Inflammatory macrophage treated with lipopolysaccharide for 1 hour (primary cell): ENCODE measurements around the gene HHLA2.
A peak's percentile ranks its signal among the peaks of the same experiment; 100 is the strongest.
"Not testable (repeated sequence)": the region's sequence is repeated elsewhere in the genome, so short reads cannot be mapped to it uniquely, and the experiment has no call there.

Experiments
- DNase-seq, 2 donors: peaks; one replicate each; pipeline ENCODE4 v3.0.0-alpha.2; 2020 to 2022

Gene HHLA2, protein sequence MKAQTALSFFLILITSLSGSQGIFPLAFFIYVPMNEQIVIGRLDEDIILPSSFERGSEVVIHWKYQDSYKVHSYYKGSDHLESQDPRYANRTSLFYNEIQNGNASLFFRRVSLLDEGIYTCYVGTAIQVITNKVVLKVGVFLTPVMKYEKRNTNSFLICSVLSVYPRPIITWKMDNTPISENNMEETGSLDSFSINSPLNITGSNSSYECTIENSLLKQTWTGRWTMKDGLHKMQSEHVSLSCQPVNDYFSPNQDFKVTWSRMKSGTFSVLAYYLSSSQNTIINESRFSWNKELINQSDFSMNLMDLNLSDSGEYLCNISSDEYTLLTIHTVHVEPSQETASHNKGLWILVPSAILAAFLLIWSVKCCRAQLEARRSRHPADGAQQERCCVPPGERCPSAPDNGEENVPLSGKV

DNA sequence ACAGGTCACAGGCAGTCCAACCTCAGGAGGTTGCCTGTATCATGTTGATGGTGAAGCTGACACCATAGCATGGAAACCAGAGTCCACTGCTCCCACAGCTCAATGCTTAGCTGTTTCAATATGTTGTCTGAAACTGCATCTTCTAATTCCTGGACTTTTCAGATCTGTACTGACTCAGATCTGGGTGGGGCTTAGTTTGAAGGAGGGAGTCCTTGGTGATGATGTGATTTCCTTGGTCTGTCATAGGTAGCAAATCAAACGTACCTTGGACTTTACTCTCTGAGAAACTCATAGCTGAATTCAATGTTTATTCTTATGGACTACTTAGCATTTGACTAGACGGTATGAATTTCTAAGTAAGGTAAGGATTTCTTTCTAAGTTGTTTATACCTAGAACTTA, at the start of gene HHLA2:
HHLA2 (plus strand) TSS at position 310 of the 400 bp plus-strand sequence. CDS start 55,266 bp downstream, outside the sequence.
- DNase-seq = peak in 1 of 2 donors; percentile 23

DNA sequence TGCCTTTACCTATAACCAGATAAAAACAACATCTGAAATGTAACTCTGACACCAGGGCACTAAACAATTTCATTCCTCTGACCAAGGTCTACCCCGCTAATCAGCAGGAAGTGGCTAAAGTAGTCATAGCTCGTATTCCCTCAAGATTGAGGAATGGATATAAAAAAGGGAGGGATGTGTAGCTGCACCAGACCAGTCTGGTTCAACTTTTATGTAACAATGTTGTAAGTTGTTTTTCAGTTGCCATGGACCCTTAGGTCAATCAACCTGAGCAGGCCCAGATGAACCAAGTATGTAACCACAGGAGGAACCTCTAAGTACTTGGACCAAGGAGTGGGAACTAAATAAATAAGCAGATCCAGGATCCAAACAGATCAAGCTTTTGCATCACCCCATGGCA, 45.7 kb upstream of the HHLA2 start:
- no peak for DNase-seq

DNA sequence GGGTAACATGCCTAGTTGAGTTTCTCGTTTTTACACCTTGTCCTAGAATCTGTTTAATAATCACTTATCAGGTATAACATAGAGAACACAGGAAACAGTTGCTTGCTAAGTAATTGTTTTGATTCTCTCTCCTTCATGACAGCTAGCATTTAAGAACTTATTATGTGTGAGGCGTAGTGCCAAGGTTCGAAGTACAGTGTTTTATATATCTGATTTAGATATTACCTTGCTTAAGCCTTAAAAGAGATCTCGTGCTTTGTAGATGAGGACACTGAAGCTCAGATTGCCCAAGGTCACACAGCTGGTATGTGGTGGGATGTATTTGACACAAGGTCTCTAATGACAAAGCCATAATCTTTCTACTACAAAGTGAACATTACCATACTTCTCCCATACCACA, 45.1 kb upstream of the HHLA2 start:
- no peak for DNase-seq

DNA sequence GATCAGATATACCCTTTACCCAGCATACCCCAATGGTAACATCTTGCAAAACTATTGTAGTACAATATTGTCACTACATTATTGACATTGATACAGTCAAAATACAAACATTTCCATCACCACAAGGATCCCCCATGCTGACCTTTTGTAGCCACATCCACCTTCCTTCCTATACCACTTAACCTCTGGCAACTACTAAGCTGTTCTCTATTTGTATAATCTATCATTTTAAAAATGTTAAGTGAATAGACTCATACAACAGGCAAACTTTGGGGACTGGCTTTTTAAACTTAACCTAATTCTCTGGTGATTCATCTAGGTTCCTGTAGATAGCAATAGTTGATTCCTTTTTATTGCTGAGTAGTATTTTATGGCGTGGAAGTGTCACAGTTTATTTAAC, 44.5 kb upstream of the HHLA2 start:
- DNase-seq = no peak

DNA sequence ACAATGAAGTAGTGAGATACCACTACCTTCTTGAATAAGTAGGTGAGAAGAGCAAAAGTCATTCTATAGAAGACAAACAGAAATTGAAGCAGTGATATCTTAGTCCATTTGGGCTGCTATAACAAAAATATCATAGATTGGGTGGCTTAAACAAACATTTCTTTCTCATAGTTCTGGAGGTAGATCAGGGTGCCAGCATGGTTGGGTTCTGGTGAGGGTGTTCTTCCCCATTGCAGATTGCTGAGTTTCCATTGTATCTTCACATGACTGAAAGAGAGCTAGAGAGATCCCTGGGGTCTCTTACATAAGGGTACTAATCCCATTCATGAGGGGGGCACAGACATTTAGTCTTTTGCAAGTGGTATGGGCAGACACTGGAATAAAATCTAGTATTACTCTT, 41.2 kb upstream of the HHLA2 start:
- DNase-seq = no peak

DNA sequence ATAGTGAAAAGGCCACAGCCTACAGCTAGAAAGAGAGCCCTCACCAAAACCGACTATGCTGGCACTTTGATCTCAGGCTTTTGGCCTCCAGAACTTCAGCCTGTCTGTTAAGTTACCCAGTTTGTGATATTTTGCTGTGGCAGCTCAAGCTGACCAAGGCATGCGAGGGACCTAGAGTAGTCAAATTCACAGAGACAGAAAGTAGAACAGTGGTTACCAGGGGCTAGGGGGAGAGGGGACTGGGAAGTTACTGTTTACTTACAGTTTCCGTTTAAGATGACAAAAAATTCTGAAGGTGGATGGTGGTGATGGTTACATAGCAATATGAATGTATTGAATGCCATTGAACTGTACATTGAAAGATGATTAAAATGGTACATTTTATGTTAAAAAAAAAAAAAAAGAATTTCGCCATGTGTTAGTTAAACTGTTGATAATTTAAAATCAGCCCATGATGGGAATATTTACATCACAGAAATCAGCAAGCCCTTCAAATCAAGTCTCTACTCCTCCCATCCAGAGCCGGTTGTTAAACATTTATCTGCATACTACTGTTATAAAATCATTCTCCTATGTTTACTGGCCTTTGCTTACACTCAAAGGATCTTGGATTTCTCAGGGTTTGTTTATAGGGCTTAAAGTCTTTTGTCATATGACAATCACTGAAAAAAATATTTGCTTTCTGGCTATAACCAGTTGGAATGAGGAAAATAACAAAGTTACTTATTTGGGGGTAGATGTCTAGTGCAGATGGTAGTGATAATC, 31.6 kb upstream of the HHLA2 start:
- DNase-seq = not testable (repeated sequence)

DNA sequence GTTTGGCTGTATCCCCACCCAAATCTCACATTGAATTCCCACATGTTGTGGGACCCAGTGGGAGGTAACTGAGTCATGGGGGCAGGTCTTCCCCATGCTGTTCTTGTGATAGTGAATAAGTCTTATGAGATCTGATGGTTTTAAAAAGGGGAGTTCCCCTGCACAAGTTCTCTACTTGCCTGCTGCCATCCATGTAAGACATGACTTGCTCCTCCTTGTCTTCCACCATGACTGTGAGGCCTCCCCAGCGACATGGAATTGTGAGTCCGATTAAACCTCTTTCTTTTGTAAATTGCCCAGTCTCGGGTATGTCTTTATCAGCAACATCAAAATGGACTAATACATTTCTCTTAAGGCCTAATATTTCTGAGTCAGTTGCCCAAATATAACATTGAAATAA, 28.1 kb upstream of the HHLA2 start:
- DNase-seq = not testable (repeated sequence)

DNA sequence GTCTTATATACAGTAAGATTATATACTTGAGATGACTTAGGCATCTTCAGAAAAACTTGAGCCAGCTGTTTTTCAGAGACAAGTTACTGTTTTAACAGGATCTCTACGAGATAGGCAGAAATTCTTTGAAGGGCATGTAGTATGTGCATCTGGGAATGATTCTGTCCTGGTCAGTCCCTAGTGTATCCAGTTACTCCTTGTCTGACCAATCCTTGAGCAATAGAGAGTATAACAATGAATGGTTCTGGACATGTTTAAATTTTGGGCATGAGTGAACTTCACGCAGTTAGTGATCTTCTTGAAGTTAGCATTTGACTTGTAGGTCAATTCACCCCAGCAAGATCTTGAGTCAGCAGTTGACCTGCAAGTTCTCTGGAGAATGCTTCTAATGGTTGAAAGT, 24.7 kb upstream of the HHLA2 start:
- DNase-seq = no peak

DNA sequence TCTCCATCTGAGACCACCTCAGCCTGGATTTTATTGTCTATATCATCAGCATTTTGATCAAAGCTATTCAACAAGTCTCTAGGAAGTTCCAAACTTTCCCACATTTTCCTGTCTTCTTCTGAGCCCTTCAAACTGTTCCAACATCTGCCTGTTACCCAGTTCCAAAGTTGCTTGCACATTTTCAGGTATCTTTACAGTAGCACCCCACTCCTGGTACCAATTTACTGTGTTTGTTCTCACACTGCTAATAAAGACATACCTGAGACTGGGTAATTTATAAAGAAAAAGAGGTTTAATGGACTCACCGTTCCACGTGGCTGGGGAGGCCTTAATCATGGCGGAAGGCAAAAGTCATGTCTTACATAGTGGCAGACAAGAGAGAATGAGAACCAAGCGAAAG, 17.3 kb upstream of the HHLA2 start:
- DNase-seq = not testable (repeated sequence)

DNA sequence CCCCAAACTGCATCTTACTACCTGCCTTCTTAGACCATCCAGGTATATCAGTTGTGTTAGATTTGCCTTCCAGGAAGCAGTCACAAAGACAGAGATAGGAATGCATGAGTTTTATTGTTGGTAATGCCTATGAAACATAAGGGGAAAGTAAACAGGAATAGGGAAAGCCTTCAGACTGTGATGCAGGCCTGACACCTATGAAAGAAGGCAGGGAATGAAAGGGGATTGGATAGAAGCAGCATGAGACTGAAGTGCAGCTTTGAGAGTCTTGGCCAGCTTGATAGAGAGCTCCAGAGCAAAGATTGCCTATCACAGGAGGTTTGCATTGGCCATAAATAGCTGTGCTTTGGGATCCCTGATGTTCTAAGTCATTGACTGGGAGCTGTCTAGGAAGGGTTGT, 15.9 kb upstream of the HHLA2 start:
- no peak for DNase-seq

DNA sequence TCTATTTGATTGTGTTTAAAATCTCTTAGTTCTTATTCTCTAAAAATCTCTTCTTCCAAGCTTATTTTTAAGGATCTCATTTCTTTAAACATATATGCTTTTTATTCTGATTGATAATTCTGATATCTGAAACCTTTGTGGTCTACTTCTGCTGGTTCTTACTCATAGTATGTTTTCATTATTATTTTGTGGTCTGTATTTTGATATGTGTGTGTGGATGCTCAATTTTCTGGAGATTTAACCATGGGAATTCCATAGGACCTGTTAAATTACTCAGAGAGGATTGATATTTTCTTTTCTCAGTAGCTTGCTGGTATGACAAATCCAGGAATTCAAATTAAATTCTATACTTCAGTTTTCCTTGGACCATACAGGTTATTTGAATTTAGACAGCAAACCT, 14.7 kb upstream of the HHLA2 start:
- DNase-seq = no peak

DNA sequence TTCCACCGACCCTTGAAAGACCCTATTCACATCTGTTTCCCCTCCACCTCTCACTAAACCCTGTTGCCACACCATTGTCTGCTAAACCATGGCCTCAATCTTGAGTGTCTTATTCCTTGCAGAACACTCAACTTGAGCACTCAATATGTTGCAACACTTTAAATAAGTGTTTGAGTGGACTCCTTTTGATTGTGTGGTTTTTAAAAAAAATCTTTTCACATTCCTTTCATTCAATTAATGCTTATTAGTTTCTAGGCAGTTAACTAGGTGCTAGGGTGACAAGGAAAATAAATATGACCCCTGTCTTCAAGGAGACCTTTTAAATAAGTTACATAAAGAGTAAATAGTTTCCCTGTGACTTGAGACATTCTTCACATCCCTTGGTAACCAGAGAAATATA, 13.3 kb upstream of the HHLA2 start:
- no peak for DNase-seq

DNA sequence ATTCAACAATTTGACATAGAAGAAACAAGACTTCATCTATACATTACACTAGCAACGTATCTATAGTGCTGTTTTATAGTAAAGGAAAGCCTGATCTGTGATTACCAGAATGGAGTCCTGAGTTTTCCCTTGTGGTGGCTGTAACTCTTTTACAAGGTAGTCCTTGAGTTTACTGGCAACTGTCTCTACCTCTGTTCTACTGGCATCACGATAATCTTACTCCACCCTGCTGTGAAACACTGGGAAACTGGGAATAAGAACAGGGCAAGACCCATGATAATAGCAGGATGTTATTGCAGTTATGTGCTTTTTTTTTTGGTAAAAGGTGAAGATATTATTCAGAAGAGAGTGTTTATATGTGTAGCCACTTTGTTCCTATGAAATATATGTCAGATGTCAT, 12.4 kb upstream of the HHLA2 start:
- no peak for DNase-seq

DNA sequence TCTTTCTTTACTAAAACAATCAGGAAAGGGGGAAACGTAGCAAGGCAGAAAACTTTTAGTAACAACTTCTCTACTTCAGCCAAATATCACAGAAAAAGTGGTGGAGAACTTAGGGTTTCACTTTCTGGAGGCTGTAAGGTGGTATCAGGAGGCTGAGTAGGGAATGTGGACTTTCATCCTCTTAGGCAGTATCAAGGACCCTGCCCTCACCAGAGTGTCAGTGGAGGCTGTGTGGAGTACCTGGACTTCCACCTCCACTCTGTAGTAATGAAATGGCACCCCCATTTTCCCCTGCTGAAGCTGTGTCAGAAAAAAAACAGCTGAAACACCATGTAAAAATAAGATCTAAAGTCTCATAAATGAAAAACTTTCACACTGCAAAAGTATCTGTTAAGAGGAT, 11.2 kb upstream of the HHLA2 start:
- DNase-seq = no peak

DNA sequence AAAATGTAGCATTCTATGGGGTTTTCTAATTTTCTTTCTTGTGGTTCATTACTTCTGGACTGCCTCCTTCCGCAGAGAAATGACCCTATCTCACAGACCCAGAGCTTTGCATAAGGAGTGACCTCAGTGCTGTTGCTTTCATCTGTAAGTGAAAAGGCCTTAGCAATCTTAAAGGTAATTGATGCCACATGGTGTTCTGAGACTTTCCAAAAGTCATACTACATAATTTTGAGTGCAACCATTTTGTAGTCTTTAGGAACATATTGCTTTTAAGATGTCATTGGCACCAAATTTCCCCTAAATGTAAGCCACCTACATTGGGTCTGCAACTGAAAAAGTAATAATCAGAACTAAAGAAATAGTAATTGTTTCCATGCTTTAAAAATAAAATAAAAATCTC, 9.2 kb upstream of the HHLA2 start:
- no peak for DNase-seq

DNA sequence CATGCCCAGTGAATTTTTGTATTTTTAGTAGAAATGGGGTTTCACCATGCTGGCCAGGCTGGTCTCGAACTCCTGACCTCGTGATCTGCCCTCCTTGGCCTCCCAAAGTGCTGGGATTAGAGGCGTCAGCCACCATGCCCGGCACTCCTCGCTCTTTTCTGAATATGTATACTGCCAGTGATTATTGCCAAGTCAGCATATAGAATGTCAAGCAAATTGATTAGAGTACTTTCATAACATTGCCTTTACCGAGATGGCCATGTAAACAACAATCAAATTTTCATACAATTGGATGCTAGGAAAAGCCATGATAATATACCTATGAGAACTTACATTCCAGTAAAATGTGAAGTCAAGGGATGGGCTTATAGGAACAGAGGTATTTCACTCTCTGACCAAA, 8.2 kb upstream of the HHLA2 start:
- not testable (repeated sequence) for DNase-seq

DNA sequence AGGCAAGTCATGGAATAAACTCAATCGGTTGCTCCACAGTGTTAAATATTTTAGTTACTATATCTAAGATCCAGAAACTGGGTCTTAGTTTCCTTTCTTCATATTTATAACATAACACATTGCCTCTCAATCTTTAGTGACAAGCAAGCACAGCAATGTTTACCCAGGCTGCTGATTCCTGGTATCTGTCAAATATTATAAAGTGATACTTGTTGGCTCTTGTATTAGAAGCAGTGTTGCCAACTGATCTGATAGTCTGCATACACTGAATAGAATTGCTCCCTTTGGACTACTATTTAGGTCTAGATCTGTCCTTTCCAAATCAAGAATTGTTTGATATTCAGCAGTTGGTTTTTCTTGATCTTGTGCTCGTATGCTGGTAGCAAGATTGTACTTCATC, 7.2 kb upstream of the HHLA2 start:
- no peak for DNase-seq

DNA sequence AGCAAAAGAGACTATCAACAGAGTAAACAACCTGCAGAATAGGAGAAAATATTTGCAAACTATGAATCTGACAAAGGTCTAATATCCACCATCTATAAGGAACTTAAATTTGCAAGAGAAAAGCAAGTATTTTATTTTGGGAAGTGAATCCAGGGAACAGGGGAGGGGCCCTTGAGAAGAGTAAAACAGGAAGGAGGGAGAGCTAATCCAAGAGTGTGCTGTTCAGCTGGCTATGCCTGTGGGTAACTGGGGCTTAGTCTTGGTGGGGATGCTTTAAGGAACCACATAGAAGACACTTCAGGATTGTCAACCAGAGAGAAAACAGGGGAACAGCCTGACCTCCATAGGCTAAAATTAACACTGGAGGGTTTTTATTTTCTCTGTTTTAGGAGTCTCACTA, 3.9 kb upstream of the HHLA2 start:
- DNase-seq = peak; percentile 43 to 58

DNA sequence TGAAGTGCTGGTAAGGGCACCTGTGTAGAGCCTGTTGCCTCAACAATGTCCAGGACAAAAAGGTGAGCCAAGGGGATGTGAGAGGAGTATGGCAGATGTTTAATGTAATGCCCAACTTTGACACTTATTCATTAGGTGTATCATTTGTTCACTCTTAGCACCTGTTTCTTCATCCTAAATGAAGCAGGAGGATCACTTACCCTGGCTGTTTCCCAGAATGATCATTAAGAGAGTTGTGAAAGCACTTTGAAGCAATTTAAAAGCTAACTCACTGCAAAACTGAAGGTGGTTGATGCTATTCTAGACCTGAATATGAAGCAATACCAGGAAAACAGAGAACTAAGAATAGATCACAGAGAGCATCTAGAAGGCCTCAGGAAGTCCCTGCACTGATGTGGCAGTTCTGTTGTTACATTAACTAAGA, 3.4 kb upstream of the HHLA2 start:
- DNase-seq = peak in 1 of 2 donors; percentile 74

DNA sequence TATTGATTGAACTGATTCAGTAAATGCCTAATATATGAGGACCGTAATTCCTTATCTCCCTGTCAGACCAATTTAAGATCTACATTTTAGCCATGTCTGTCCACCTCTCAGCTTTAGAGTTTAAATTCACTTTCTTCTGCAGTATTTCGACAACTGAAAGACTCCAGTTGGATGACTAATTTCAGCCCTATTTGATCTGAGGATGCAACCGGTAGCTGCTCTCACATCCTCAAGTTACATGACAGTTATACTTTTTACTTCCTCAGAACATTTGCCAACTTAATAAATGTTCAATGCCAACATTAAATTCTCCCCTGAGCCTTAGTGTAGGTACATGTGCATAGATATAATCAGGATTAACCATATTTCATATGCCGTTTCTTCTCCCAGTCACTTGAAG, 2.5 kb upstream of the HHLA2 start:
- DNase-seq = peak; percentile 67 to 85

DNA sequence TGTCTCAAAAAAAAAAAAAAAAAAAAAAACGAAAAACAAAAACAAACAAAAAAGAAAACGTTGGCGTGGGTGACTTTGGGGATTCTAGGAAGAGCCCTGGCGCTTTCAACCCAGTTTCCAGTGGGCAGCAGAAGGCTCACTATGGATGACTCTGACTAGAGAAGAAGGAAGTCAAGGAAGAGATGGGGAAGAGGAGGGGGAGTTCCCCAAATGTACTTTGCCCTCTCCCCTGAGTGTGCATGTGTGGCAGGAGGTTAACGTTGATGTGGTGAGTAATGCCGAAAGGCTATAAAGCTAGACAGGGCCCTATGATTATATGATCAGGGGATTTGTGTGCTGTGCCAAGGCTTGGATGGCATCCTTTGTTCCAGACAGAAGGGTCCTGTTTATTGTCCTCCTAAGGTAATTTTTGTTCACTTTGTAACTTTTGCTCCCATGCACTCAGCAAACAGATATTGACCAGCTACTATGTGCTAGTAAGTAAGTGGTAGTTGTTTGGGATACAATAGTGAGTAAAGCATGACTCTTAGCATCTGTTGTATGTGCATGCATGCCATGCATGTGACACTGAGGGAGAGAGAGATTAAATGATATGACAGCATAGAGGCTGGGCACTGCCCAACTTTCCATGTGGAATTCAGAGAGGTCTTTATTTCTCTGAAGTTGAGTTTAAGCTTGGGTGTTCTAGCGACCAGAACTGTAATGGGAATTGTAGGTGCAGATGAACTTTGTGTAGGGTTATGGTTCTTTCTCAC, 750 bp upstream of the HHLA2 start:
- peak; percentile 42 to 84 for DNase-seq

DNA sequence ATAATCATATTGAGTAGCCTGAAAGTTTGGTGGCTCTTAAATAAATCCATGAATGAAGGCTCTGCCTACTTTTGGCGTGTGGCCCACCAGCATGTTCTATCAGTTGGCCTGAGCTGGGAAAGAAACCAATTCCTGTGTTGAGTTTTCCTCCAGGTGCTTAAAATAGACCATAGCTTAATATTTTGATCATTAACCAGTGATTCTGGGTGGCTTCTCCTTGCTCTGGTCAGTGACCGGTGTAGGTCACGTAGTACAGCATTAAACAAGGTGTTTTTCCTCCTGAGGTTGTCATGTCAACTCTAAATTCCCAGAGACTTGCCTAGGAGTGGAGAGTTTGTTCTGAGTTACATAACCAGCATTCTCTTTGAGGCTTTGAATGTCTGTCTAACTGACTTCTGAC, 1.3 kb downstream of the HHLA2 start:
- DNase-seq = no peak

DNA sequence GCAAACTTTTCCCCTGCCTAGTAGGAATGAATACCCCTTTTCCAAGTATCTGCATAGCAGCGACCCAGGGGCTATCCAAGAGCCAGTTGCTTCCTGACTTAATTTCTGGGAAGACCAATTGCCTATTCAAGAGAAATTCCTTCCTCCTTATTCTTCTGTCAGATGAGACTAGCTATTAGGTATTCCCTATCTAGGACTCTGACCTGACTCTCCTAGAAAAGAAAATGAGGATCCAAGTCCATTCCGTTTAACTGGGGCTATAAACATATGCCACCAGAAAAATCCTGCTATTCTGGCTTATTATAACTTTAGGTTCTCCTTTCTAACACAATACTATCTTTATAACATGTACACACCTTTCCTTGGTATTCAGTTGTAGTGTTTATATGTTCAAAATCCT, 1.7 kb downstream of the HHLA2 start:
- no peak for DNase-seq
